Measurements from ENCODE around the gene IL1RL2.

GRCh38 chr2:102285368-102285767 lies 98.5 kb downstream of the IL1RL2 start:
- TF ChIP-seq CTCF (IDR thresholded peaks at IDR 0.05; ENCODE audit: insufficient read depth, low read length) (no peak), REST (IDR thresholded peaks at IDR 0.05; ENCODE audit: insufficient replicate concordance, low read depth) (no peak), POLR2AphosphoS5 (IDR thresholded peaks at IDR 0.05; ENCODE audit: low read depth) (no peak), GABPA (IDR thresholded peaks at IDR 0.05; ENCODE audit: low read depth) (no peak)

Measured in HL-60 (cell line).